Breast epithelium (tissue), 4 donors: ENCODE data around the gene SRP9. TPM values are rescaled to one million over a fixed set of nuclear protein-coding genes. Genes with fewer than 3 reads are reported as not detected.

Experiments
- DNase-seq, 2 donors: peaks; one replicate each; pipeline ENCODE4 v3.0.0-alpha.2; 2019; ENCODE audit warnings: low spot score in 2 of 2
- H3K27ac ChIP-seq, 2 donors: fragments of 200-600 bp; sonication (generic) in 1 of 2; one replicate each; pipeline ENCODE4 v1.5.1; 2016 to 2019; ENCODE audit warnings: mild to moderate bottlenecking in 1 of 2
- H3K27me3 ChIP-seq, 2 donors: fragments of 200-600 bp; sonication (generic) in 1 of 2; one replicate each; pipeline versions ENCODE4 v1.5.1 to v1.6.0; 2017 to 2019; ENCODE audit warnings: control low read depth in 1 of 2, mild to moderate bottlenecking in 1 of 2
- H3K36me3 ChIP-seq: fragments of 200-600 bp; one replicate; pipeline ENCODE4 v1.5.1; 2019
- H3K4me1 ChIP-seq, 2 donors: fragments of 200-600 bp; sonication (generic); one replicate each; pipeline ENCODE4 v1.5.1; 2016 to 2019; ENCODE audit warnings: control low read depth in 1 of 2
- H3K4me3 ChIP-seq, 3 donors: fragments of 200-600 bp; sonication (generic); 1 replicate in 2 of 3; 2 replicates in 1 of 3; pipeline ENCODE4 v1.5.1; 2016 to 2019; ENCODE audit warnings: mild to moderate bottlenecking in 3 of 3, moderate library complexity in 2 of 3
- H3K9me3 ChIP-seq, 2 donors: fragments of 200-600 bp; sonication (generic) in 1 of 2; one replicate each; pipeline ENCODE4 v1.5.1; 2016 to 2019; ENCODE audit warnings: control low read depth in 1 of 2
- POLR2A ChIP-seq: fragments of 450-650 bp; IDR thresholded peaks from one replicate; pipeline ENCODE4 v1.6.1; 2016; ENCODE audit warnings: antibody characterized with exemption, mild to moderate bottlenecking, moderate library complexity
- POLR2AphosphoS5 ChIP-seq, 3 donors: sonication (generic); formaldehyde crosslinking; IDR thresholded peaks; one replicate each; pipeline ENCODE4 v1.6.1; 2017; ENCODE audit warnings: antibody characterized with exemption in 3 of 3
- intact Hi-C: fragments of 100-400 bp; cut with DNase I; formaldehyde crosslinking; loops from one replicate; pipeline ENCODE4 v1.15.1; 2023; ENCODE audit warnings: low total_unique reads
- total RNA-seq, 3 donors: library from RNA; depleted of rRNA; stranded (reverse); fragments of >200 nt; gene quantifications; one replicate each; pipeline ENCODE4 v1.1.0, GENCODE V29; 2016
- TF ChIP-seq, protein P1 (sequence below), 3 donors: fragments of 450-650 bp; IDR thresholded peaks; one replicate each; pipeline ENCODE4 v1.5.1; 2016 to 2017; ENCODE audit warnings: antibody characterized with exemption in 3 of 3, mild to moderate bottlenecking in 3 of 3, moderate library complexity in 3 of 3

SRP9 gene
- total RNA-seq, 3 donors from 2014 or later, result 168 to 251 (median 205) TPM

- no peak for TF ChIP-seq POLR2AphosphoS5 (IDR thresholded peaks at IDR 0.05)
- TF ChIP-seq POLR2A, result no peak
- TF ChIP-seq, protein P1, sequence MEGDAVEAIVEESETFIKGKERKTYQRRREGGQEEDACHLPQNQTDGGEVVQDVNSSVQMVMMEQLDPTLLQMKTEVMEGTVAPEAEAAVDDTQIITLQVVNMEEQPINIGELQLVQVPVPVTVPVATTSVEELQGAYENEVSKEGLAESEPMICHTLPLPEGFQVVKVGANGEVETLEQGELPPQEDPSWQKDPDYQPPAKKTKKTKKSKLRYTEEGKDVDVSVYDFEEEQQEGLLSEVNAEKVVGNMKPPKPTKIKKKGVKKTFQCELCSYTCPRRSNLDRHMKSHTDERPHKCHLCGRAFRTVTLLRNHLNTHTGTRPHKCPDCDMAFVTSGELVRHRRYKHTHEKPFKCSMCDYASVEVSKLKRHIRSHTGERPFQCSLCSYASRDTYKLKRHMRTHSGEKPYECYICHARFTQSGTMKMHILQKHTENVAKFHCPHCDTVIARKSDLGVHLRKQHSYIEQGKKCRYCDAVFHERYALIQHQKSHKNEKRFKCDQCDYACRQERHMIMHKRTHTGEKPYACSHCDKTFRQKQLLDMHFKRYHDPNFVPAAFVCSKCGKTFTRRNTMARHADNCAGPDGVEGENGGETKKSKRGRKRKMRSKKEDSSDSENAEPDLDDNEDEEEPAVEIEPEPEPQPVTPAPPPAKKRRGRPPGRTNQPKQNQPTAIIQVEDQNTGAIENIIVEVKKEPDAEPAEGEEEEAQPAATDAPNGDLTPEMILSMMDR (IDR thresholded peaks at IDR 0.05), result no peak
- DNase-seq, result no peak
- no peaks in the 10 kb centered on the region for H3K36me3 ChIP-seq
- intact Hi-C loops, result no loop called here
- H3K9me3 ChIP-seq, result no peaks in the 10 kb centered on the region
- no peak overlapping the region for H3K4me3 ChIP-seq
- no peaks in the 10 kb centered on the region for H3K27me3 ChIP-seq
- peak overlapping the region; percentile 40 to 66 for H3K27ac ChIP-seq
- H3K4me1 ChIP-seq, result no peaks in the 10 kb centered on the region
Observed at GRCh38 chr1:225744745-225745144, 32.9 kb upstream of the SRP9 start.

- H3K27ac ChIP-seq, result peak overlapping the region; percentile 40 to 66
- DNase-seq, result no peak
- H3K27me3 ChIP-seq, result no peaks in the 10 kb centered on the region
- intact Hi-C loops, result no loop called here
- no peaks in the 10 kb centered on the region for H3K4me1 ChIP-seq
- no peaks in the 10 kb centered on the region for H3K9me3 ChIP-seq
- TF ChIP-seq POLR2AphosphoS5 (IDR thresholded peaks at IDR 0.05) (no peak), POLR2A (no peak)
- TF ChIP-seq, protein P1 (IDR thresholded peaks at IDR 0.05), result no peak
- no peaks in the 10 kb centered on the region for H3K36me3 ChIP-seq
- no peak overlapping the region for H3K4me3 ChIP-seq
Observed at GRCh38 chr1:225745273-225745672, 32.4 kb upstream of the SRP9 start.

- intact Hi-C loops, result no loop called here
- Histone ChIP-seq H3K36me3 (no peaks in the 10 kb centered on the region), H3K4me3 (peak overlapping the region; percentile 43 to 65 (median 48)), H3K9me3 (no peaks in the 10 kb centered on the region), H3K4me1 (peaks cover 0 to 5% of the 10 kb centered on the region in 2 donors), H3K27me3 (no peaks in the 10 kb centered on the region), H3K27ac (peak overlapping the region; percentile 94)
- TF ChIP-seq POLR2A (no peak), POLR2AphosphoS5 (IDR thresholded peaks at IDR 0.05) (peak; percentile 53 to 70 (median 66))
- TF ChIP-seq, protein P1 (IDR thresholded peaks at IDR 0.05), result peak in 2 of 3 donors; percentile 34 to 42
- peak; percentile 56 to 67 for DNase-seq
Observed at GRCh38 chr1:225746361-225747179, 31.1 kb upstream of the SRP9 start.

DNA sequence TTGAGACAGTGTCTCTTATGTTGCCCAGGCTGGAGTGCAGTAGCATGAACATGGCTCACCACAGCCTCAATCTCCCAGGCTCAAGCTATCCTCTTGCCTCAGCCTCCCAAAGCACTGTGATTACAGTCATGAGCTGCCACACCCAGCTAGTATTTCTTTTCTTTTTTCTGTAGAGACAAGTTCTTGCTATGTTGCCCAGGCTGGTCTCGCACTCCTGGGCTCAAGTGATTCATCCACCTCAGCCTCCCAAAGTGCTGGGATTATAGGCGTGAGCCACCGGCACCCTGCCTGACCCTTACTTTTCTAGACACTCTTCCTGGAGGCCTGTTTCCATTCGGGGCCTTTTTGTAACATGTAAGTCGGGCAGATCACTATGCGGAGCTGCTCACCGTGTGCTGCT lies 30.1 kb upstream of the SRP9 start:
- H3K4me1 ChIP-seq, result peaks cover 0 to 5% of the 10 kb centered on the region in 2 donors
- peak overlapping the region; percentile 94 for H3K27ac ChIP-seq
- no peaks in the 10 kb centered on the region for H3K27me3 ChIP-seq
- no peak overlapping the region for H3K4me3 ChIP-seq
- H3K9me3 ChIP-seq, result no peaks in the 10 kb centered on the region
- intact Hi-C loops, result no loop called here
- DNase-seq, result no peak
- H3K36me3 ChIP-seq, result no peaks in the 10 kb centered on the region
- TF ChIP-seq, protein P1 (IDR thresholded peaks at IDR 0.05), result no peak
- no peak for TF ChIP-seq POLR2AphosphoS5 (IDR thresholded peaks at IDR 0.05)
- no peak for TF ChIP-seq POLR2A

DNA sequence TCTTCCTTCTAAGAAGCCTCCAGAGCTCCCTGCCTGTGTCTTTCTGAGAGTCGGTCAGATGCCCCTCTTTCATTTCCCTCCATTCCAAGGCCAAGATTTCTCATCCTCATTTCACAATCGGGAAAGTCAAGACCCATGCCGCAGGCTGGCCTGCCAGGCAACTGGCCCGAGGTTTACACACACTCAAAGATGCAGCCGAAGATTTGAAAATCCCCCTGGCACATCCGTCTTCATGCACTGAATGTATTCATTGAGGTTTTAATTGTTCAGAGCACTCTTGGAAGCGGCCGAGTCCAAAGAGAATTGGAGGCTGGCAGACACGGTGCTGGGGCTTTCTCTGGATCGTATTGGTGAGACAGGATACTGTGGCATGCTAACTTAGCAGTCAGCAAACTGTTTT lies 29.1 kb upstream of the SRP9 start:
- TF ChIP-seq, protein P1 (IDR thresholded peaks at IDR 0.05), result no peak
- TF ChIP-seq POLR2AphosphoS5 (IDR thresholded peaks at IDR 0.05), result peak in 2 of 3 donors; percentile 48
- Histone ChIP-seq H3K9me3 (no peaks in the 10 kb centered on the region), H3K4me1 (peaks cover 0 to 5% of the 10 kb centered on the region in 2 donors), H3K4me3 (no peak overlapping the region), H3K36me3 (no peaks in the 10 kb centered on the region), H3K27me3 (no peaks in the 10 kb centered on the region), H3K27ac (peak overlapping the region; percentile 94)
- peak in 1 of 2 donors; percentile 74 for DNase-seq
- intact Hi-C loops, result no loop called here
